SK-N-SH treated with all-trans-retinoic acid at 6 μM for 48 hours (cell line): Measurements from ENCODE around the gene PKM.

Source experiments
- ESRRG ChIP-seq: fragments of 250-450 bp; sonication (Bioruptor Pico); IDR thresholded peaks from 2 replicates; pipeline ENCODE4 v1.6.1; 2021; ENCODE audit warnings: mild to moderate bottlenecking
- ZFP3 ChIP-seq: fragments of 250-450 bp; sonication (Bioruptor Pico); IDR thresholded peaks from 2 replicates; pipeline ENCODE4 v1.5.0; 2020; ENCODE audit warnings: mild to moderate bottlenecking, moderate library complexity

GRCh38 chr15:72271221-72271620 lies 40.2 kb upstream of the PKM start:
- TF ChIP-seq ZFP3 (CRISPR knock-in tag) (no peak), ESRRG (no peak)
